ENCODE measurements around the gene PCYOX1L.

- TF ChIP-seq CBX2 (IDR thresholded peaks at IDR 0.05; ENCODE audit: borderline replicate concordance, low read depth) = no peak
- TF ChIP-seq CHD2 (IDR thresholded peaks at IDR 0.05; ENCODE audit: low read length, partially characterized antibody) = no peak
- TF ChIP-seq CTCF (IDR thresholded peaks at IDR 0.05) = no peak
- no peak for TF ChIP-seq POLR2A (IDR thresholded peaks at IDR 0.05; ENCODE audit: low read length)
- no peak for TF ChIP-seq BHLHE40 (IDR thresholded peaks at IDR 0.05; ENCODE audit: low read depth, low read length)
These were observed 19.5 kb upstream of the PCYOX1L start for GRCh38 chr5:149338364-149338763.
